ENCODE results near the gene NKX3-2.
"Not testable (repeated sequence)": the region's sequence is repeated elsewhere in the genome, so short reads cannot be mapped to it uniquely, and the experiment has no call there.

Gene NKX3-2

GRCh38 chr4:13543839-13544605 is at the start of gene NKX3-2:
Gene NKX3-2 (minus strand): TSS chr4:13544508. CDS start chr4:13544414, 94 bp downstream.
- peak; percentile 21 for DNase-seq

GRCh38 chr4:13592220-13592619 is 47.9 kb upstream of the NKX3-2 start:
- DNase-seq = no peak

DNA sequence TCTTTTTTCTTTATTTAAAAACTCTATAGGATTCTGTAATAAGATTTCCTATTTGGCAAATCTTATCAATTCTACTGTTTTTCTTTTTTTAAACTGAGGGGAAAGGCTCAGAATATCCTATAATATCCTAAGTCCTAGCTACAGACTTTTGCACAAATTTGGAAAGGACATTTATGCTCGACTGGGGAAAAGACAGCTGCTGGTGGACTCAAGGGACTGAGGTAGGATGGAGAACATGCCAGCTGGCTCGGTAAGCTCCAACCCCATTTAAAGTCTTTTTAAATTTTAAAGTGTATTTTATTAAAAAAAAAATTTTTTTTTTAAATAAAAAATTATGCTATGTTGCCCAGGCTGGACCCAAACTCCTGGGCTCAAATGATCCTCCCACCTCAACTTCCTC is 46.5 kb upstream of the NKX3-2 start:
- DNase-seq = no peak

GRCh38 chr4:13588954-13589353 is 44.6 kb upstream of the NKX3-2 start:
- no peak for DNase-seq

DNA sequence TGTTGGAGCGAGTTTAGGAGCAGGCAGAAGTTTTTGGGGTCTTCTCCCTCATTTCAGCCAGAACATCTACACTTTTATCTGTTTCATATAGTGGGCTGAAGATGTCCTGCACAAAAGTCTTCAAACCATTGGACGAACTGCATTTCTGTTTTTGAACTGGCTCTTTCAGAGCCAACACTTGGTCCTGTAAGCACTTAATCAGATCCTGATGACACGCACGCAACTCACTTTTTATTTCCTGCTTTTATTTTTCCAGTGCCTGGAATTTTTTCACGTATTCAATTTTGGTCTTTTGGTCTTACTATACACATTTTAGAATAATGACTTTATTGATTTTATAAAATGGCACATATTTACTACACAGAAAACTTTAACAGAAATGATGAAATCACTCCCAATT is 40.2 kb upstream of the NKX3-2 start:
- no peak for DNase-seq

DNA sequence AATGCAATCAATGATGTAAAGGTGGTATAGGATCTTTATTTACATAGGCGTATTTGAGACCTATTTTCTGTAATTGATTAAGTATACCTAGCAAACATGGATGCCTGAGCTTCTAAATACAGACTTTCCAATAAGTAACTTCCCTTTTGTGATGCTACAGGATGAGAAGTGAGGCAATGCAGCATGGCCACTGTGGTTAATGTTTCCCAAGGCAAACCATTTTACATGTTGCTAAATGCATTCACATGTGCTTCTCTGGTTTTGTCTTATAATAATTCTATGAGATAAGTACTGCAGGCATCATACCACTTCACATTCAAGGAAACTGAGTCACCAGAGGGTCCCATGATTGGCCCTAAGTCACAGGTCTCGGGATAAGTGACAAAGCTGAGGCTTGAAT is 35.7 kb upstream of the NKX3-2 start:
- no peak for DNase-seq

- no peak for DNase-seq
Observed at GRCh38 chr4:13577660-13578059, 33.4 kb upstream of the NKX3-2 start.

DNA sequence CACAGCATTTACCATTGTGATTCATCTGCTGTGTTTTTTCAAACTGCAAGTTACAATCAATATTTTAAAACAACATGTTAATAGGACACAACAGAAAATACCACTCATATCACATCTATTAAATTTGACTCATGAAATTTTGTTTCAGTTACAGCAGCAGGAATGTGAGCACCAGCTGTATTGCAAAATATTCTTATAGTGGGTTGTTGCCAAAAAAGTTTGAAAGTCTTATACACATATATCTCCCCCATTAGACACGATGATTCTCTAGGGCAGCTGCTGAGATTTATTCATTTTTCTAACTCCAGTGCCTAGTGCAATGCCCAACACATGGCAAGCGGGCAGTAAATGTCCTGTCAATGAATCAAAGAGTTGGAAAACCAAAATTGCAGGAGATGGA is 26.6 kb upstream of the NKX3-2 start:
- no peak for DNase-seq

- DNase-seq = no peak
Observed at GRCh38 chr4:13567125-13567524, 22.8 kb upstream of the NKX3-2 start.

- DNase-seq = no peak
Observed at GRCh38 chr4:13562876-13563275, 18.6 kb upstream of the NKX3-2 start.

DNA sequence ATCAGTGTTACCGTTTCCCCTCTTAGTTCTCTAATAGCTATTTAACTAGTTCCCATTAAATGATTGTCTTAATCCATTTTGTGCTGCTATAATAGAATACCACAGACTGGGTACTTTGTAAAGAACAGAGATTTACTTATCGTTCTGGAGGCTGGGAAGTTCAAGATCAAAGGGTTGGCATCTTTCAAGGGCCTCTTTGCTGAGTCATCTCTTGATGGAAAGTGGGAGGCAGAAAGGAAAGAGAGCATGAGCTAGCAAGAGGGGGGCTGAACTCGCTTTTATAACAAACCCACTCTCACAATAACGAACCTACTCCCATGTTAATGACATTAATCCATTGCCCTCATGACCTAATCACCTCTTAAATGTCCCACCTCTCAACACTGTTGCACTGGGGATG is 17.4 kb upstream of the NKX3-2 start:
- no peak for DNase-seq

GRCh38 chr4:13560111-13560510 is 15.8 kb upstream of the NKX3-2 start:
- not testable (repeated sequence) for DNase-seq

GRCh38 chr4:13559413-13559812 is 15.1 kb upstream of the NKX3-2 start:
- DNase-seq = no peak

- DNase-seq = no peak
Observed at GRCh38 chr4:13558881-13559280, 14.6 kb upstream of the NKX3-2 start.

GRCh38 chr4:13555325-13555724 is 11.0 kb upstream of the NKX3-2 start:
- no peak for DNase-seq

DNA sequence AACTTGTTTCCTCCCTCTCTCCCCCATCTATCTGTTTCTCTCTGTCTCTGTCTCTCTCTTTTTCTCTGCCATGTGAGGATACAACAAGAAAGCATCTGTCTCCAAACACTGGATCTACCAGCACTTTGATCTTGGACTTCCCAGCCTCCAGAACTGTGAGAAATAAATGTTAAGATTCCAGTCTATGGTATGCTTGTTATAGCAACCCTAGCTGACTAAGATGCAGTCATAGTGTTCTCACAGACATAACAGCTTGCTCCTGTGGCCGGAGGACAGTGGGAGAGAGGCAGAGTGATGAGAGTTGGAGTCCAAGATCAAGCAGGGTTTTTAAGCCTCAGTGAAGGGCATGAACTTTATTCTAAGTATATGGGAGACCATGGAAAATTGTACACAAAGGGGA is 8.8 kb upstream of the NKX3-2 start:
- no peak for DNase-seq

DNA sequence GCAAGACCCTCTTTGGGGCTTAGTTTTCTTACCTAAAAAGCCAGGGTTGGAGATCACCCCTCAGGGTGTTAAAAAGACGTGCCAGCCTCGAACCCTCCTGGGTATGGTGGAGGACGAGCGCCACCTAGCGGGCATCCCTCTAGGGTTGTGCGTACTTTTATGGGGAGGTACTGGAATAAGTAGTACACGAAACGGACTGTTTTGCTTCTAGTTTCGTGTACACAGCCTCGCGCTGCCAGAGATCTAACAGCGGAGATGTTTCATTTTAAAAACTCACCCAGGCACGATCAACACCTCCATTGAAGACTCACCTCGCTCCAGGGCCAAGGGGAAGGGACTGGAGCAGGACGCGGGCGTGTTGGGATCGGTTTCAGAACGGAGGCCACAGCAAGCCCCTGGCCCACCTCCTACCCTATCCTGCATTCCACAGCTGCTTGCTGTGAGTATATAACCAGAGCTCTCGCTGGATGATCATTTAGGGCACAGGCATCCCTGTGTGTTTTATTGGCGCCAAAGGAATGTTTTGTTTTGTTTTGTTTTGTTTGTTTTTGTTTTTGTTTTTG is 4.8 kb upstream of the NKX3-2 start:
- DNase-seq = peak; percentile 99

DNA sequence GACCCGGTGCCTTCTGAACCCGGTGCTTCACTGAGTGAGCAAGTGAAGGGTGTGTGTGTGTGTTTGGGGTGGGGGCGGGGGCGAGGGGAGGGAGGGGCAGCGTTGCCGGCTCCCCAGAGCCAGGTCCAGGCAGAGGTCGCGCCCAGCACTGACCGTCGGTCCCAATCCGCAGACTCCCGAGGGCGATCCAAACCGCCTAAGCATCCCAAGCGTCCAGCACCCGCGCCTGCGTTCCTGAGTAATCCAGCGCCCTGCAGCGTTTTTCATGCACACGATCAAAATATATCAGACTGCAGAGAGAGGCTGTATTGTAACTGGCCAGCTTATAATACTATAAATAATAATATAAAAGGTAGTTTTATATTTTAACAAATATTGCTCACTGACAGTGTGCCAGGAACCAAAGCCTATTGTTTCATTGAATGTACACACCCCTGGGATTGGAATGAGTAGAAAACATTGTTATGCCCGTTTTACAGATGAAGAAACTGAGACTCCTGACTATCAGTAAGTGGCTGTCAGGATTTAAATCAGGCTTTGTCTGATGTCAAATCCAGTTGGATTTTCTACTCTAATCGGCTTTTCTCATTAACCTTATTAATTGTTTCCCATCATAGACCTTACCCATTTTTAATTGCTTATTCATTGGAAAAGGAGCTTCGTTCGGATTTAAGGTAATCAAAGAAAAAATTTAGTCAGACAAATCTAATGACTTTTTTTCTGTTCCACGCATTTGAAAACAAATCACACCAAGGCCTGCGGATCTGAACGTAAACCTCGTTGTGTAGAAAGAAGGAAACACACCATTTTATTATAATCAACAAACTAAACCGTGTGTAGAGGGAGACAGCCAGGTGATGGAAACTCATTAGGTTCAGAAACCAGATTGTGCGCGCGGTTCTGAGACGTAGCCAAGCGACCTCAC is 4.0 kb upstream of the NKX3-2 start:
- DNase-seq = peak; percentile 18

DNA sequence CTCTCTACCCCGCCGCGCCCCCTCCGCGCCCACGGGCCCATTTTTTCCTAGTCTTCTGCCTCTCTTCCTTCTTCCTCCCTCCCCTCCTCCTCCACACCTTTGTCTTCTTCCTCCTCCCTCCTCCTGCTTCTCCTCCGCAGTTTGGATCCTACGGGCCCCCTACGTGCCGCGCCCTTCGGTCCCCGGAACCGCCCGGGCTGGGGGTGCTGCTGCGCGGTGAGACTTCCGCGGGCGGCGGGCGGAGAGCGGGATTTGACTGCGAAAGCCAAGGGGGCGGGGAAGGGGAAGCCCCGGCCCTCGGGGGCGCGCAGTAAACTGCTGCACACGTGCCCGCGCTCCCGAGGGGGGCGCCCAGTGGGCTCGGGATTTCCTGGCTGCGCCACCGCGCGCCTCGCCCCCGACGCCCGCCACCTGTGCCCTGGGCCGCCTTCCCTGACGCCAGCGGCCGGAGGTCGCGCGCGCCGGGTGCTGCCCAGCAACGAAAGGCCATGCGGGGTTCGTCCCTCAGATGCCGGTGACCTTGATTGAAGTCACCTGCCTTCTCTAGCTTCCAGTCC is 3.3 kb upstream of the NKX3-2 start:
- peak; percentile 7 for DNase-seq

DNA sequence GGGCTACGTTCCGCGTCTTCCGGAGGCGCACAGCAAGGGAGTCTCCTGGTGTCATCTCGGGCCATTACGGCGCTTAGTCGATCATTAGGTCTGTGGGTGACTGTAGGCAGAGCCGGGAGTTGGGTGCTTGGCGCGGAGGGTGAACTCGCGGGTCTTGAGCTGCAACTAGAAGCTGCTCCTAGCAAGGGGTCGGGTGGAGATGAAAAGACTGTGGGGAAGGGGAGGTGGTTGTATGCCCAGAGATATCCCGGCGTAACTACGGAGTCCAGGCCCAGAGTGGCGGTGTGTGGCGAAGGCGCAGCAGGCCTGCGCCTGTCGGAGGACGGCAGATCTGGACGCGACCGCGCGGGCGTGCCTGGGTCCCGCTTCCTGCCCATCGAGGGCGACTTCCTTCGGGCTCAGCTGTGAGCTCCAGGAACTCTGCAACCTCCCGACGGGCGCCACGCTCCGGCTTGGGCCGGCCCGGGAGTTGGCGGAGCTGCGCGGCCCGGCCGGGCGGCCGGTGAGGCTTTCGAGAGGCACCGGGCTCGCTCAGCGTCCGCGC is 2.7 kb upstream of the NKX3-2 start:
- DNase-seq = peak; percentile 15

DNA sequence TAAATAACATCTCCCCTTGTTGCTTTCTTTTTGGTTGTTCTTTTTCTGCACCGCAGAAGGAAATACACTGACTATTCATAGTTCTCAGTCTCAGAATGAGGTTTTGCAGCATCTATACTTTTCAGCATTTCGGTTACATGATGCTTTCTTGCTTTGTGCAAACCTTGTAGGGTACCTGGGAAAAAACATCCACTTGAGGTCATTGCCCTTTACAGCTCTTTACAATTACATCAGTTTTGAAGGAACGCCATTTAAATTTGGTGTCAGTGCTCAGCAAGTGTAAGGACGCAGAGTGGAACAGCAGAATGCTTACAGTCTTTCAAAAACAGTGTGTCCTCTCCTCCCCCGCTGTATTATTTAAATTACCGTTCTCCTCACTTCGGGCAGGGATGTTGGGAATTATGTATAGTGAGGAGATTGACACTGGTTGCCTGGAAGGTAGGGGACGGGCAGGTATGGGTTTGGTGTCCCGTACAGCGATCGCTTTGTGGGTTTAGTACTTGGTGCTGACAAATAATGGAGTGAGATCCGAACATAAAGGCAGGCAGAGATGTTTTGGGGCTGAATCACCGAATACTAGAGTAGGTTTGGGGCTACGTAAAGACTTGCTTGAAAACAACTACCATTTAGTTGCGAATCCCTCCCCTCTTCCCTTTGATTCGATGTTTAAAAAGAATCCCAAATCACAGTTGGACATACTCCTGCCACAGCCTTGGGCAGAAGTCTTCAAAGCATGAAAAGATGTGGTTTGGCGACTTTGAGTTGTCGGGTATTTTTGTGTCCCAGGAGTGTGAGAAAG is 2.0 kb upstream of the NKX3-2 start:
- peak; percentile 33 for DNase-seq

- DNase-seq = peak; percentile 3
Observed at GRCh38 chr4:13545394-13545808, 1.1 kb upstream of the NKX3-2 start.
